Measurements from ENCODE around the gene DDHD1.
"Not testable (repeated sequence)": the region's sequence is repeated elsewhere in the genome, so short reads cannot be mapped to it uniquely, and the experiment has no call there.

DDHD1 gene

DNA sequence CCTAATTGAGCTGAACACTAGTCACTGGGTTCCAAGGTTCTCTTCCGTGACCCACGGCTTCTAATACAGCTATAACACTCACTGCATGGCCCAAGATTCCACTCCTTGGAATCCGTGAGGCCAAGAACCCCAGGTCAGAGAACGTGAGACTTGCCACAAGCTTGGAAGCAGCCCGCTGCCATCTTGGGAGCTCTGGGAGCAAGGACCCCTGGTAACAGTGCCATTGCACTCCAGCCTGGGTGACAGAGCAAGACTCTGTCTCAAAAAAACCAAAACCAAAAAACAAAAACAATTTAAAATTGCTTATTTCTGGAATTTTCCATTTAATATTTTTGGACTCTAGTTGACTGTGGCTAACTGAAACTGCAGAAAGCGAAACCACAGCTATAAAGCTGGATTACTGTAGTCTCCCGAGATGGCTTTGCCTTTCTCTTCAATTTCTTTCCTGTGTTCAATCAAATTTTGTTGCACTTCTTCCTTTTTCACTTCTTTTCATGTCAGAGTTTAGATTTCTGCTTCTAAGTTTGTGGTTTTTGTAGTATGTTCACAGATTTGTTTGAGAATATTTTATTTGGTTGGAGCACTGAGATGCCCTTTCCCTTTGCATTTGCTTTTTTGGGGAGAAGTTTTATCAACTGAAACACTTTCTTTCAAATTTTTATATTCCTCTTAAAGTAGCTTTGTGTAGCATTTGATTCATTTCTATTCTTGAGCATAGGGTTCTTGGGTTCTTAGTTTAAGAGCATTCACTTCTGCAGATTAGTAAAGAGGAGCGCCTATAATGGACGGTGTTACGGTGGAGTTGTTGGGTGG, 44.6 kb downstream of the DDHD1 start:
- no peak for DNase-seq (ENCODE audit: low read depth, low spot score)

DNA sequence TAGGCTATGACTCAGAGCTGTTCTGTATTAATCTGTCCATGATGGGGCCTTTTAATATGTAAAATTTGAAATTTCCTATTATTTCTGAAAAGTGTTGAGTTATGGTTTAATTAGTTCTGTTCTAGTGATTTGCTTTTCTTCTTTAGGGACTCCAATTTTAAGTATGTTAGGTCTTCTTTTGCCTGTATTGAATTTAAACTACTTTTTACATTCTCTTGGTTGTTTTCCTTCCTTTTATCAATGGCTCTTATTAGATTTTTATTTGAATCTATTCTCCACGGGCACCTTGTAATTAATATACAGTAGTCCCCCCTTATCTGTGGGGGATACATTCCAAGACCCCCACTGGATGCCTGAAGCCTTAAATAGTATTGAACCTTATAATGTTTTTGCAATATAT, 46.4 kb downstream of the DDHD1 start:
- no peak for DNase-seq (ENCODE audit: low read depth, low spot score)

DNA sequence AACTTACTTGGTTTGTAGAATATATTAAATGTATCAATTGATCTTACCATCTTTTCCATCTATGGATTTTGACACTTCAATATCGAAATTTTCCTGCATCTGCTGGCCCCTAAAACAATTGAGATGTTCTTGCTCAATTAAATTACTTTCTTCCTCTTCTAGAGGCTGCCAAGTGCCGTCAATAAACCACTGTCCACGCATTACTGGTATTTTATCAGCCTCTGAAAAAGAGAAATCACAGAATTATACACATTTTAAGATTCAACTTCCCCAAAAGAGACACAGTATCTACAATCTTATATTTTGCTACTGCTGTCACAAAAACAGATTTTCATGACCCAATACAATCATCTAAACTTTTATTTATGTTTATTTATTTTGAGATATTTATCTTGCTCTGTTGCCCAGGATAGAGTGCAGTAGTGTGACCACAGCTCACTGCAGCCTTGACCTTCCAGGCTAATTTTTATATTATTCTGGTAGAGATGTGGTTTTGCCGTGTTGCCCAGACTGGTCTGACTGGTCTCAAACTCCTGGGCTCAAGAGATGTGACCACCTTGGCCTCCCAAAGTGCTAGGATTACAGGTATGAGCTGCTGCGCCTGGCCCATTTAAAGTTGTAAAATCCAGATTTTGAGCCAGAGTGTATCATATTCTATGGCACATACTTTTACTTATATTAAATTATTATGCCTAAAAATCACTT, 49.3 kb downstream of the DDHD1 start:
- DNase-seq (ENCODE audit: low read depth, low spot score) = no peak

DNA sequence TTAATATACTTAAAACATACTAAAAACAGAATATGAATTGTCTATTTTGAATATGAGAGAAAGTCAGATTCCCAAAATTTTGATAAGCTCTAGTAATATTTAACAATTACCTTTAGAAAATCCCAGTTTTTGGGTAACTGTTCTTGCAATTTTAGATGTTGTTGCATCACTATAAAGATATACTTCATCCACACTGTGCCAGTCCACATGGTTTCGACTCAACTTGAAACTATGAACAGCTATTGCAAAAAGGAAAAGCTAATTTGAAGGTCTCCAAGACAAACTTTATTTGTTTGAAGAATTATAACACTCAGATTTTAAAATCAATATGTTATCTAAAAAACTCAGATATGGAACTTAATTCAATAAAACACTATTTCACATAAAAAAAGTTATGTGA, 59.9 kb downstream of the DDHD1 start:
- no peak for DNase-seq (ENCODE audit: low read depth, low spot score)

DNA sequence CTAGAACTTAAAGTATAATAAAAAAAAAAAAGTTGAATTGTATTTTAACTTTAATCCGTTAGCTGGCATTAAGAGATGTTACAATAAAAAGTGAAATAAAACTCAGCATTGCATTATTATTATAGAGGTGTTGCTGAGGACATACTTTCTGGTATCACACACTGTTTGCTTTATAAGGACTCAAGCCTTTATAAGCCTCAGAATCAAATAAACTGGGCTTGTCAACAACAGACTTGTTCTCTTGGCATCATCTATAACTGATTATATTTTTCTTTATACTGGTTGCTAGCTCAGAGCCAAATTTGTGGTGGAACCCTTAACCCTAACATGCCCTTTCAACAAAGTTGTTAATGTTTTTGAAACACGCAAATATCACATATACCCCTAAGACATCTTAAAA, 62.3 kb downstream of the DDHD1 start:
- no peak for DNase-seq (ENCODE audit: low read depth, low spot score)

GRCh38 chr14:53084954-53085353, 68.2 kb downstream of the DDHD1 start:
- not testable (repeated sequence) for DNase-seq (ENCODE audit: low read depth, low spot score)

- DNase-seq (ENCODE audit: low read depth, low spot score) = no peak
Observed at GRCh38 chr14:53064475-53064874, 88.6 kb downstream of the DDHD1 start.

DNA sequence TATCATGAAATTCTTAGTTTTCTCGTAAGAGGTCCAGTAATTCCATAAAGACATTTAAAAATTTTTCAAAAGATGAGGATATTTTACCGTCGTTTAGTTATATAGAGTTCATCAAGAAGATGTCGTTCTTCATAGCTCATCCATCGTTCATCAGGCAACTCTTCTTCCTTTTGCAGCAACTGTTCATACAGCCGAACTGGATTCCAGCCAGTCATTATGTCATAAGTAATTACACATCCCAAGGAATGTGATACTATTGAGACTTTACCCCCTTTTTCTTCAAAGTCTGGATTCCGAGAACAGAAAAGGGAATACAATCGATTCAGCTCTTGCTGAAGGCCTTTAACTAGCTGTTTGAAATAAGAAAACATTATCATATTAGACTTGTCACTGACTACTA, 90.3 kb downstream of the DDHD1 start:
- no peak for DNase-seq (ENCODE audit: low read depth, low spot score)

- no peak for DNase-seq (ENCODE audit: low read depth, low spot score)
Observed at GRCh38 chr14:53060046-53060445, 93.1 kb downstream of the DDHD1 start.

DNA sequence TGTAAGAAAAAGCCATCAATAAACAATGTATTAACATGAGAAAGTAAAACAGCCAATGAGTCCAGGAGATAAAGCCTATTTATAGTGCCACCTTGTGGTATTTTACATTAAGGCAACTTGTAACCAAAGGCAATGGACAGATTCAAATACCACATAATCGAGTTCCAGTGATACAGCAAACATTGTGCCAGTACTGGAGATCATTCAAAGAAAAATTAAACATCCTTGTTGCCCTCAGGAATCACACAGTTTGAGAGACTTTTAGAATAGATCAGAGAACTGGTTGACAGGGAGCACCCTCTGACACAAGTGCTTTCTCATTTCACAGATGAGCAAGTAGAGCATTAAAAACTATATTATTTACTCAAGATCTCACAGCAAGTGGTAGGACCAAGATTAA, 98.1 kb downstream of the DDHD1 start:
- DNase-seq (ENCODE audit: low read depth, low spot score) = peak; percentile 40

- no peak for DNase-seq (ENCODE audit: low read depth, low spot score)
Observed at GRCh38 chr14:53054457-53054856, 98.7 kb downstream of the DDHD1 start.

- no peak for DNase-seq (ENCODE audit: low read depth, low spot score)
Observed at GRCh38 chr14:53048631-53049030, 104.5 kb downstream of the DDHD1 start.

- no peak for DNase-seq (ENCODE audit: low read depth, low spot score)
Observed at GRCh38 chr14:53047307-53048069, 105.6 kb downstream of the DDHD1 start.

DNA sequence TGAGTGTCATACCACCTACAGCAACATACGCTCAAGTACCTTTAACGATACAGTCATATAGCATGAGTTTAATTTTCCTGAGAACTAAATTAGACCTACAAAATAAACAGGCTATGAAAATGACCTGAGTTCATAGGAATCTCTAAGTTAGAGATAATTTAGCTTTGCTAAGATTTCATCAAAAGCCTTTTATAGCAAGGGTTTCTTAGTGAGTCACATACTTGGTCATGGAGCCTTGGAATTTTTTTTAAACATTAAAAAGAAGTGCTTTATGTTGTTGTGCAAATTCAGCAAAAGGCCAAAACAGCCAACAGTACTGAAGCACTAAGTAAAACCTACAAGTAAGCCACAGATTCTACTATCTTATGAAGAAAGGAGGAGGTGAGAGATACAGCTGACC, 108.6 kb downstream of the DDHD1 start:
- DNase-seq (ENCODE audit: low read depth, low spot score) = no peak

GRCh38 chr14:53043027-53043581, 110.0 kb downstream of the DDHD1 start:
- DNase-seq (ENCODE audit: low read depth, low spot score) = no peak

- DNase-seq (ENCODE audit: low read depth, low spot score) = no peak
Observed at GRCh38 chr14:53042480-53042879, 110.6 kb downstream of the DDHD1 start.

- no peak for DNase-seq (ENCODE audit: low read depth, low spot score)
Observed at GRCh38 chr14:53041067-53041466, 112.1 kb downstream of the DDHD1 start.

DNA sequence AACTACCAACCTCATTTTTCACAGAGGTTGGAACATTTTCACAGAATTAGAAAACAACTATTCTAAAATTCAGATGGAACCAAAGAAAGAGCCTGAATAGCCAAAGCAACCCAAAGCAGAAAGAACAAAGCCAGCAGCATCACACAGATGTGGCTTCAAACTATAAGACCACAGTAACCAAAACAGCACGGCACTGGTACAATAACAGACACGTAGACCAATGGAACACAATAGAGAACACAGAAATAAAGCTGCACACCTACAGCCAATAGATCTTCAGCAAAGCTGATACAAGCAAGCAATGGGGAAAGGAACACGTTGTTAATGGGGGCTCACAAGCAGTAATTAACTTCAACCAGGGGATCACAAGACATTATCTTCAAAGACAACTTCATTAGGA, 114.5 kb downstream of the DDHD1 start:
- no peak for DNase-seq (ENCODE audit: low read depth, low spot score)

GRCh38 chr14:53037016-53037415, 116.1 kb downstream of the DDHD1 start:
- DNase-seq (ENCODE audit: low read depth, low spot score) = no peak

DNA sequence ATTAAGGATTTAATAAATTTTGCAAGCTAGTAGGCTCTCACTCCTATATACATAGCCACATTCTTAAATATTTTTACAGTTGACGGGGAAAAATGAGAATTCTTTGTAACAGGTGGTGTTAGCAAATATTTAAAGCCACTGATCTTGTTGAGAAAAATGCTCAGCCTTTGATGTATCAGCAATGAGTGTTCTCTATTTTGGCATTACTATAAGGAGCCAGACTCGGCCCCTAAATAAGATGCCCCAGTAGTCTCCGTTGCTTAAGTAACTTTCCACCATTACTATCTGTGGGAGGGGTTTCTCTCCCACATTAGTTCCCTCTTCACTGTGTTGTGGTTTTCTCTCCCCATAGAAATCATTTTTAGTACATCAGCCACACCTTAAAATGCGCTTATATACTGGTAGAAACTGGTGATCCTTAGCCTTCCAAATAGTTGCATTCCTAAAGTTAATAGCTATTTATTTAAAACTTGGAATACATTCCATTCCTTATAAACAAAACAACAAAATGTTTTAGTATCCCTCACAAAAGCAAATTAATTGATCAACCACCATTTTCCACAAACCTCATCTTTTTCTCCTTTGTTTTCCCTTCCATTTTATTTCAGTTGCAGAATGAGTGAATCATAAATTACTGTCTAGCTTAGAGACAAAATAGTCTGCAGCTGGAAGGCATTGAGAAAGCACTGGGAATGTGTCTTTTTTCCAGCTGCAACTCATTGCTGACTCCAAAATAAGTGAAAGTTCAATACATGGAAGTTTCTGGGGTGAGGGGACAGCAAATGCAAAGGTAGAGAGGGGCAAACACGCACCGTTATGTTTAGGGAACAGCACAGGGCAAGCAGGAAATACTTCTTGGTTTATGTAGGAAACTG, 117.5 kb downstream of the DDHD1 start:
- no peak for DNase-seq (ENCODE audit: low read depth, low spot score)

- DNase-seq (ENCODE audit: low read depth, low spot score) = no peak
Observed at GRCh38 chr14:53034688-53035230, 118.4 kb downstream of the DDHD1 start.

All from brain pericyte (primary cell).